Upper lobe of left lung (tissue), 6 donors: ENCODE results near the gene CCNY. TPM values are rescaled to one million over a fixed set of nuclear protein-coding genes. Genes with fewer than 3 reads are reported as not detected.

Experiments used
- ATAC-seq, 2 donors: fragments of 200-7000 bp; cut with Tn5 transposase; one replicate each; pipeline ENCODE4 v1.9.1; 2022; ENCODE audit warnings: mild to moderate bottlenecking in 2 of 2, moderate library complexity in 2 of 2; ENCODE audit not compliant: low FRiP score in 2 of 2
- DNase-seq, 2 donors: peaks; one replicate each; pipeline ENCODE4 v3.0.0-alpha.2; 2019 to 2020
- H3K27ac ChIP-seq, 4 donors: fragments of 200-600 bp; sonication (generic); one replicate each; pipeline ENCODE4 v1.5.1; 2016 to 2019
- H3K27me3 ChIP-seq, 4 donors: fragments of 200-600 bp; sonication (generic); one replicate each; pipeline ENCODE4 v1.5.1; 2017 to 2019
- H3K36me3 ChIP-seq, 4 donors: fragments of 200-600 bp; sonication (generic); one replicate each; pipeline ENCODE4 v1.5.1; 2016 to 2019
- H3K4me1 ChIP-seq, 4 donors: fragments of 200-600 bp; sonication (generic); one replicate each; pipeline ENCODE4 v1.5.1; 2018 to 2019
- H3K4me3 ChIP-seq, 4 donors: fragments of 200-600 bp; sonication (generic); one replicate each; pipeline ENCODE4 v1.5.1; 2017 to 2019; ENCODE audit warnings: mild to moderate bottlenecking in 2 of 4, moderate library complexity in 1 of 4
- H3K9me3 ChIP-seq, 4 donors: fragments of 200-600 bp; sonication (generic); one replicate each; pipeline ENCODE4 v1.5.1; 2018 to 2019
- EP300 ChIP-seq, 4 donors: sonication (generic); formaldehyde crosslinking; IDR thresholded peaks; one replicate each; pipeline ENCODE4 v1.5.1; 2017; ENCODE audit warnings: antibody characterized with exemption in 4 of 4, control low read depth in 2 of 4
- POLR2A ChIP-seq, 4 donors: fragments of 450-650 bp; IDR thresholded peaks; one replicate each; pipeline ENCODE4 v1.5.1; 2016 to 2017; ENCODE audit warnings: antibody characterized with exemption in 4 of 4, mild to moderate bottlenecking in 2 of 4
- POLR2AphosphoS5 ChIP-seq, 2 donors: sonication (generic); formaldehyde crosslinking; IDR thresholded peaks; one replicate each; pipeline ENCODE4 v1.5.1; 2017; ENCODE audit warnings: antibody characterized with exemption in 2 of 2
- WGBS, 2 donors: methylation state at CpG; one replicate each; pipeline ENCODE4 v1.1.5; 2017 to 2018; 5-methylcytosine and 5-hydroxymethylcytosine counted together
- total RNA-seq, 6 donors: library from RNA; depleted of rRNA in 4 of 6; stranded (reverse); fragments of >200 nt in 4 of 6; gene quantifications; one replicate each; pipeline versions ENCODE4 v1.1.0 to v1.2.1, GENCODE V29; 2016 to 2021
- TF ChIP-seq, protein P1 (sequence below), 6 experiments: fragments of 450-650 bp in 4 of 6; fragments of 200-600 bp in 2 of 6; sonication (generic) in 2 of 6; IDR thresholded peaks; one replicate each; pipeline ENCODE4 v1.5.1; 2016 to 2019; ENCODE audit warnings: antibody characterized with exemption in 6 of 6
- donor health status: DM: no; HTN: no; CAD: no; lungs with moderate emphysema.
- donor health status: DM: no; HTN: yes; CAD: no; lungs with severe emphysema.

CCNY gene
- total RNA-seq, result 10 to 100 TPM; 22.0 to 80.8 (median 52.5) TPM

DNA sequence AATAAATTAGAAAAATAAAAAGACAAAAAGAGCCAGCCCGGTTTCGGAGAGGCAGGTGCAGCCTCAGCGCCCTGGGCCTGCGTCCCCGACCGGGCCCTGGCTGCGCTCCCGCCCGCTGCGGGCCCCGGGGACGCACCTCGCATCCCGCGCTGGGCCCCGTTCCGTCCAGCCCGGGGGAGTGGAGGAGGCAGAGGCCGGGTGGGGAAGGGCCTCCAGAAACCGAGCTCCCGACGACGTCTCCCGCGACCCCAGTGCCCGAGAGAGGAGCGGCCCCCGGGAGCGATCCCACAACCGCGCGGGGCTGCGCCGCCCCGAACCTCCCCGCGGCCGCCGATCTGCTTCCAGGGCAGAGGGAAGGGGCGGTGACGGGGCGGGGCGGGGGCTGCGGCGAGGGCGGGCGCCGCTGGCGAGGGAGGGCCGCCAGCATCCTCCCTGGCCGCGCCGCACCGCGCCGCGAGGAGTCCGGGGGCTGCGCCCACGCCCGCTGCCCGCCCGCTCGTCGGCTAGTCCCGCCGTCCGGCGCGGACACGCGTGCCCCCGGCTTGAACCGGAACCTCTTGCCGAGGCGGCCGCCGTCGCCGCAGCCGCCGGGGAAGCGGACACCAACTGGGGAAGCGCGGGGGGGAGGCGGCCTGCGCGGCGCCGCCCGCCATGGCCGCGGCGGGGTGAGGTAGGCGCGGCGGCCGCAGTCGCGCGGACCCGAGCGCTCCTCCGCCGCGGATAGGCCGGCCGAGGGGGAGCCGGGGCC lies at the start of gene CCNY:
CCNY (plus strand) TSS at position 426 of the 748 bp plus-strand sequence. CDS start 545 bp downstream, outside the sequence.
- Histone ChIP-seq H3K9me3 (no peaks in the 10 kb centered on the region), H3K4me1 (peaks cover 36 to 71% (median 53%) of the 10 kb centered on the region in 4 donors), H3K27me3 (no peaks in the 10 kb centered on the region), H3K27ac (peak within 1 kb of the TSS; percentile 89 to 92 (median 90)), H3K4me3 (peak within 1 kb of the TSS; percentile 77 to 99 (median 94)), H3K36me3 (no peaks in the 10 kb centered on the region)
- DNase-seq (peak; percentile 81 to 97), ATAC-seq (peak; percentile 86 to 94)
- no peak for TF ChIP-seq EP300 (IDR thresholded peaks at IDR 0.05)
- TF ChIP-seq, protein P1, sequence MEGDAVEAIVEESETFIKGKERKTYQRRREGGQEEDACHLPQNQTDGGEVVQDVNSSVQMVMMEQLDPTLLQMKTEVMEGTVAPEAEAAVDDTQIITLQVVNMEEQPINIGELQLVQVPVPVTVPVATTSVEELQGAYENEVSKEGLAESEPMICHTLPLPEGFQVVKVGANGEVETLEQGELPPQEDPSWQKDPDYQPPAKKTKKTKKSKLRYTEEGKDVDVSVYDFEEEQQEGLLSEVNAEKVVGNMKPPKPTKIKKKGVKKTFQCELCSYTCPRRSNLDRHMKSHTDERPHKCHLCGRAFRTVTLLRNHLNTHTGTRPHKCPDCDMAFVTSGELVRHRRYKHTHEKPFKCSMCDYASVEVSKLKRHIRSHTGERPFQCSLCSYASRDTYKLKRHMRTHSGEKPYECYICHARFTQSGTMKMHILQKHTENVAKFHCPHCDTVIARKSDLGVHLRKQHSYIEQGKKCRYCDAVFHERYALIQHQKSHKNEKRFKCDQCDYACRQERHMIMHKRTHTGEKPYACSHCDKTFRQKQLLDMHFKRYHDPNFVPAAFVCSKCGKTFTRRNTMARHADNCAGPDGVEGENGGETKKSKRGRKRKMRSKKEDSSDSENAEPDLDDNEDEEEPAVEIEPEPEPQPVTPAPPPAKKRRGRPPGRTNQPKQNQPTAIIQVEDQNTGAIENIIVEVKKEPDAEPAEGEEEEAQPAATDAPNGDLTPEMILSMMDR (IDR thresholded peaks at IDR 0.05), result peak in 1 of 6 experiments; percentile 12
- TF ChIP-seq POLR2AphosphoS5 (IDR thresholded peaks at IDR 0.05), result peak; percentile 74 to 86
- TF ChIP-seq POLR2A (IDR thresholded peaks at IDR 0.05), result peak in 3 of 4 donors; percentile 60 to 84 (median 62)
- WGBS, 2 donors, result 1% methylated on average over 18 to 20 of the region's 109 CpGs

DNA sequence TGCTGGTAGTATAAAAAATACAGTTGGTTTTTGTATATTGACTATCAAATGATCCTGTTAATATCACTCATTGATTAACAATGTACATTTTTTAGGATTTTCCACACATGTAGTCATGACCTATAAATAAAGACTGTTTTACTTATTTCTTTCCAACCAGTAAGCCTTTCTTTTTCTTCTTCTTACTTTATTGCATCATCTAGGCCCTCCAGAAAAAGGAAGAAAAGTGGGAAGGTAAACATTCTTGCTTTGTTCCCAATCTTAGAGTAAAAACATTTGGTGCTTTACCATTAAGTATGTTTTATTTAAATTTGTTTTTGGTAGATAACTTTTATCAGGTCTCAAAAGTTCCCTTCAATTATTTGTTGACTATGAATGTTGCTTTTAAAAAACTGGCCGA lies 47.1 kb upstream of the CCNY start:
- Histone ChIP-seq H3K27me3 (no peaks in the 10 kb centered on the region), H3K27ac (no peak overlapping the region), H3K4me1 (no peaks in the 10 kb centered on the region), H3K4me3 (no peak overlapping the region), H3K9me3 (no peaks in the 10 kb centered on the region), H3K36me3 (no peaks in the 10 kb centered on the region)
- TF ChIP-seq POLR2AphosphoS5 (IDR thresholded peaks at IDR 0.05) (no peak), EP300 (IDR thresholded peaks at IDR 0.05) (no peak), POLR2A (IDR thresholded peaks at IDR 0.05) (no peak)
- TF ChIP-seq, protein P1 (IDR thresholded peaks at IDR 0.05), result no peak
- ATAC-seq (no peak), DNase-seq (no peak)
- WGBS, 2 donors, result 60 to 65% methylated on average over 1 of the region's 1 CpG

DNA sequence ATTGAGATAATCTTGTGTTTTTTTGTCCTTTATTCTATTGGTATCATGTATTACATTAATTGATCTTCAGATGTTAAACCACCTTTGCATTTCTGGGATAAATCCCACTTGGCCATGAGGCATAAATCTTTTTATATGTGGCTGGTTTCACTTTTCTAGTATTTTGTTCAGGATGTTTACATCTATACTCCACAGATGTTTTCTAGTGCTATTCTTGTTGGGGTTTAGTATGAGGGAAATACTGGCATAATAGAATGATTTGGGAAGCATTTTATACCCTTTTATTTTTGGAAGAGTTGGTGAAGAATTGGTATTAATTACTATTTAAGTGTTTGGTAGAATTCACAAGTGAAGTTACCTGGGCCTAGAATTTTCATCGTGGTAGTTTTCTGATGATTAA lies 41.8 kb upstream of the CCNY start:
- H3K27ac ChIP-seq, result no peak overlapping the region
- H3K27me3 ChIP-seq, result no peaks in the 10 kb centered on the region
- H3K9me3 ChIP-seq, result no peaks in the 10 kb centered on the region
- no peaks in the 10 kb centered on the region for H3K4me1 ChIP-seq
- no peak for TF ChIP-seq EP300 (IDR thresholded peaks at IDR 0.05)
- TF ChIP-seq, protein P1 (IDR thresholded peaks at IDR 0.05), result no peak
- no peak for TF ChIP-seq POLR2A (IDR thresholded peaks at IDR 0.05)
- no peak for TF ChIP-seq POLR2AphosphoS5 (IDR thresholded peaks at IDR 0.05)
- no peak overlapping the region for H3K4me3 ChIP-seq
- 95 to 96% methylated on average over 1 of the region's 1 CpG for WGBS, 2 donors
- no peaks in the 10 kb centered on the region for H3K36me3 ChIP-seq
- DNase-seq (no peak), ATAC-seq (no peak)

DNA sequence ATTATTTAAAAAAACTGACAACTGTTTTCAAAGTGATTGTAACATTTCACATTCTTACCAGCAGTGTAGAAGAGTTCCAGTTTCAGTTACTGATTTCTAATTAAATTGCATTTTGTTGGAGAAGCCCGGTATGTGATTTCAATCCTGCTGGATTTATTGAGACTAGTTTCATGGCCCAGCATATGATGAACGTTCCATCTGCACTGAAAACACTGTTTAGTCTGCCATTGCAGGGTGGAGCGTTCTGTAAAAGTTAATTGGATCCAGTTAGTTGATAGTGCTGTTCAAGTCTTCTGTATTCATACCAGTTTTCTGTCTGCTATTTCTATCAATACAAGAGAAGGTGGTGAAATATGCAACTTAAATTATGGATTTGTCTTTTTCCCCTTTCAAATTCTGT lies 37.3 kb upstream of the CCNY start:
- H3K27ac ChIP-seq, result no peak overlapping the region
- 57 to 73% methylated on average over 3 of the region's 3 CpGs for WGBS, 2 donors
- no peak for TF ChIP-seq POLR2AphosphoS5 (IDR thresholded peaks at IDR 0.05)
- no peaks in the 10 kb centered on the region for H3K4me1 ChIP-seq
- H3K4me3 ChIP-seq, result no peak overlapping the region
- H3K9me3 ChIP-seq, result no peaks in the 10 kb centered on the region
- H3K27me3 ChIP-seq, result no peaks in the 10 kb centered on the region
- DNase-seq, result no peak
- ATAC-seq, result no peak
- H3K36me3 ChIP-seq, result no peaks in the 10 kb centered on the region

DNA sequence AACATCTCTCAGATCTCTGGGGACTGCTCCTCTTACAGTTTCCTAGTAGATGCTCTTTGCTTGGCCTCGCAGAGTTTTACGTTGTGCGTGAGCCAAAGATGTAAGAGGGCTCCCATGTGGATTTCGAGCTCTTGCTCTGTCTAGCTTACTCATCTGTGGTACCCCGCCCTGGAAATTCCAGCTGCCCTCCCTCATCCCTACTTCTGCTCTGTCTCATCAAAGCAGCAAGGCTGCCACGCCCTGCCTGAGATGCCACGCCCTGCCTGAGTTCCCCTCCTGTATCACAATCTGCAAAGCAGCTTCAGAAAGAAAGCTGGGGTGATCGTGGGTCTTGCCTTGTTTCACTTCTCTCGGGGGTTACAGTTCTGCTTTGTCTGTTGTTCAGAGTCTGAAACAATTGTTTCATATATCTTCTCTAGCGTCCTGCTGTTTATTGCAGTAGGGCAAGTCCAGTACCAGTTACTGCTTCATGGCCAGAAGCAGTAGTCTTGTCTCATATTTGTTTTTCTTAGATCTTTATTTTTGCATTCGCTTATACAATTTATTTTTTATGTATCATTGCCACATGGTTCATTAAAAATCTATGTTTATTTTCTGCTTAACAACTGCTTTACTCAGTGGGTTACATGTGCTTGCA lies 36.1 kb upstream of the CCNY start:
- 64 to 71% methylated on average over 11 of the region's 11 CpGs for WGBS, 2 donors
- Histone ChIP-seq H3K27ac (no peak overlapping the region), H3K27me3 (no peaks in the 10 kb centered on the region), H3K4me1 (no peaks in the 10 kb centered on the region), H3K4me3 (no peak overlapping the region), H3K9me3 (no peaks in the 10 kb centered on the region), H3K36me3 (no peaks in the 10 kb centered on the region)
- DNase-seq (peak in 1 of 2 donors; percentile 22), ATAC-seq (peak in 1 of 2 donors; percentile 98)
- TF ChIP-seq POLR2AphosphoS5 (IDR thresholded peaks at IDR 0.05), result no peak
- TF ChIP-seq EP300 (IDR thresholded peaks at IDR 0.05), result no peak
- TF ChIP-seq, protein P1 (IDR thresholded peaks at IDR 0.05), result no peak
- no peak for TF ChIP-seq POLR2A (IDR thresholded peaks at IDR 0.05)
